ENCODE measurements around the gene APBA1. TPM values are rescaled to one million over a fixed set of nuclear protein-coding genes. Genes with fewer than 3 reads are reported as not detected.

APBA1 gene
- total RNA-seq, 1 donor from 2014 or later = 8.4 TPM

GRCh38 chr9:69499407-69499806, 172.8 kb downstream of the APBA1 start:
- Mint-ChIP-seq H3K9me3 (ENCODE audit: unreplicated experiment) (no peaks in the 10 kb centered on the region), H3K27ac (ENCODE audit: unreplicated experiment) (no peak overlapping the region), H3K4me3 (ENCODE audit: unreplicated experiment) (no peak overlapping the region), H3K27me3 (ENCODE audit: unreplicated experiment) (peaks cover 2% of the 10 kb centered on the region), H3K4me1 (ENCODE audit: unreplicated experiment) (peaks cover 7% of the 10 kb centered on the region), H3K36me3 (ENCODE audit: low read depth, unreplicated experiment) (no peaks in the 10 kb centered on the region)
- no peak for TF ChIP-seq CTCF (IDR thresholded peaks at IDR 0.05; ENCODE audit: unreplicated experiment)
- DNase-seq (ENCODE audit: low spot score) = no peak

GRCh38 chr9:69498470-69498869, 173.7 kb downstream of the APBA1 start:
- peaks cover 2% of the 10 kb centered on the region for H3K27me3 Mint-ChIP-seq (ENCODE audit: unreplicated experiment)
- H3K27ac Mint-ChIP-seq (ENCODE audit: unreplicated experiment) = no peak overlapping the region

GRCh38 chr9:69497816-69498215, 174.4 kb downstream of the APBA1 start:
- Mint-ChIP-seq H3K27ac (ENCODE audit: unreplicated experiment) (no peak overlapping the region), H3K4me3 (ENCODE audit: unreplicated experiment) (no peak overlapping the region), H3K9me3 (ENCODE audit: unreplicated experiment) (no peaks in the 10 kb centered on the region), H3K27me3 (ENCODE audit: unreplicated experiment) (peaks cover 2% of the 10 kb centered on the region), H3K4me1 (ENCODE audit: unreplicated experiment) (peaks cover 4% of the 10 kb centered on the region), H3K36me3 (ENCODE audit: low read depth, unreplicated experiment) (no peaks in the 10 kb centered on the region)
- no peak for TF ChIP-seq CTCF (IDR thresholded peaks at IDR 0.05; ENCODE audit: unreplicated experiment)
- no peak for DNase-seq (ENCODE audit: low spot score)

More at GRCh38 chr9:69498470-69498869, 173.7 kb downstream of the APBA1 start:
- peaks cover 6% of the 10 kb centered on the region for H3K4me1 Mint-ChIP-seq (ENCODE audit: unreplicated experiment)
- DNase-seq (ENCODE audit: low spot score) = no peak
- no peaks in the 10 kb centered on the region for H3K9me3 Mint-ChIP-seq (ENCODE audit: unreplicated experiment)
- H3K36me3 Mint-ChIP-seq (ENCODE audit: low read depth, unreplicated experiment) = no peaks in the 10 kb centered on the region
- TF ChIP-seq CTCF (IDR thresholded peaks at IDR 0.05; ENCODE audit: unreplicated experiment) = no peak
- no peak overlapping the region for H3K4me3 Mint-ChIP-seq (ENCODE audit: unreplicated experiment)

- DNase-seq (ENCODE audit: low spot score) = no peak
- no peaks in the 10 kb centered on the region for H3K9me3 Mint-ChIP-seq (ENCODE audit: unreplicated experiment)
- no peak overlapping the region for H3K27ac Mint-ChIP-seq (ENCODE audit: unreplicated experiment)
- no peak overlapping the region for H3K4me3 Mint-ChIP-seq (ENCODE audit: unreplicated experiment)
- no peaks in the 10 kb centered on the region for H3K36me3 Mint-ChIP-seq (ENCODE audit: low read depth, unreplicated experiment)
- TF ChIP-seq CTCF (IDR thresholded peaks at IDR 0.05; ENCODE audit: unreplicated experiment) = no peak
- H3K4me1 Mint-ChIP-seq (ENCODE audit: unreplicated experiment) = peaks cover 2% of the 10 kb centered on the region
- peaks cover 2% of the 10 kb centered on the region for H3K27me3 Mint-ChIP-seq (ENCODE audit: unreplicated experiment)
Observed at GRCh38 chr9:69496846-69497450, 175.2 kb downstream of the APBA1 start.

GRCh38 chr9:69495296-69495695, 176.9 kb downstream of the APBA1 start:
- DNase-seq (ENCODE audit: low spot score) = no peak
- H3K36me3 Mint-ChIP-seq (ENCODE audit: low read depth, unreplicated experiment) = no peaks in the 10 kb centered on the region
- peaks cover 2% of the 10 kb centered on the region for H3K27me3 Mint-ChIP-seq (ENCODE audit: unreplicated experiment)
- H3K4me1 Mint-ChIP-seq (ENCODE audit: unreplicated experiment) = peaks cover 2% of the 10 kb centered on the region
- H3K4me3 Mint-ChIP-seq (ENCODE audit: unreplicated experiment) = no peak overlapping the region
- TF ChIP-seq CTCF (IDR thresholded peaks at IDR 0.05; ENCODE audit: unreplicated experiment) = no peak
- H3K9me3 Mint-ChIP-seq (ENCODE audit: unreplicated experiment) = no peaks in the 10 kb centered on the region
- H3K27ac Mint-ChIP-seq (ENCODE audit: unreplicated experiment) = no peak overlapping the region

Data from endothelial cell (in vitro differentiated cells).